HG02610 (cell line): ENCODE measurements around the gene AOPEP.

ENCODE experiments used
- ATAC-seq: cut with Tn5 transposase; IDR thresholded peaks from one replicate; pipeline ENCODE4 v1.9.1; 2021; ENCODE audit warnings: mild to moderate bottlenecking, moderate library complexity; ENCODE audit not compliant: unreplicated experiment

Gene AOPEP

GRCh38 chr9:94891183-94891582 lies 164.7 kb downstream of the AOPEP start:
- no peak for ATAC-seq

GRCh38 chr9:94892675-94893074 lies 166.2 kb downstream of the AOPEP start:
- no peak for ATAC-seq

- ATAC-seq, result no peak
These were observed 167.7 kb downstream of the AOPEP start for GRCh38 chr9:94894094-94894699.

- ATAC-seq, result no peak
These were observed 169.2 kb downstream of the AOPEP start for GRCh38 chr9:94895668-94896067.

- ATAC-seq, result no peak
These were observed 170.0 kb downstream of the AOPEP start for GRCh38 chr9:94896512-94896911.

GRCh38 chr9:94899464-94900221 lies 173.1 kb downstream of the AOPEP start:
- ATAC-seq, result no peak

GRCh38 chr9:94900222-94901018 lies 173.9 kb downstream of the AOPEP start:
- ATAC-seq, result no peak

- no peak for ATAC-seq
These were observed 174.5 kb downstream of the AOPEP start for GRCh38 chr9:94901019-94901363.

GRCh38 chr9:94903961-94904421 lies 177.5 kb downstream of the AOPEP start:
- no peak for ATAC-seq

GRCh38 chr9:94904806-94905205 lies 178.3 kb downstream of the AOPEP start:
- no peak for ATAC-seq

GRCh38 chr9:94905606-94906005 lies 179.1 kb downstream of the AOPEP start:
- ATAC-seq, result no peak

- ATAC-seq, result no peak
These were observed 179.7 kb downstream of the AOPEP start for GRCh38 chr9:94906181-94906580.

GRCh38 chr9:94906713-94907112 lies 180.2 kb downstream of the AOPEP start:
- ATAC-seq, result no peak

GRCh38 chr9:94907264-94907936 lies 180.9 kb downstream of the AOPEP start:
- ATAC-seq, result no peak

- ATAC-seq, result no peak
These were observed 181.6 kb downstream of the AOPEP start for GRCh38 chr9:94908011-94908563.

GRCh38 chr9:94908583-94909249 lies 182.2 kb downstream of the AOPEP start:
- ATAC-seq, result no peak

GRCh38 chr9:94909250-94909894 lies 182.9 kb downstream of the AOPEP start:
- ATAC-seq, result no peak

GRCh38 chr9:94909965-94910730 lies 183.6 kb downstream of the AOPEP start:
- ATAC-seq, result no peak

GRCh38 chr9:94911211-94911610 lies 184.7 kb downstream of the AOPEP start:
- no peak for ATAC-seq
